Right lobe of liver (tissue), 6 donors: ENCODE measurements around the gene NOP9. TPM values are rescaled to one million over a fixed set of nuclear protein-coding genes. Genes with fewer than 3 reads are reported as not detected.

Experiments
- ATAC-seq, 4 donors: fragments of 200-7000 bp; cut with Tn5 transposase; one replicate each; pipeline ENCODE4 v1.9.1; 2020; ENCODE audit warnings: mild to moderate bottlenecking in 4 of 4, moderate library complexity in 4 of 4
- DNase-seq, 3 donors: peaks; one replicate each; pipeline ENCODE4 v3.0.0-alpha.2; 2020
- H3K27ac ChIP-seq, 3 donors: fragments of 200-600 bp; one replicate each; pipeline ENCODE4 v1.8.0; 2022
- H3K27me3 ChIP-seq, 2 donors: fragments of 200-600 bp; one replicate each; pipeline ENCODE4 v1.8.0; 2022
- H3K36me3 ChIP-seq, 4 donors: fragments of 200-600 bp; sonication (generic) in 1 of 4; one replicate each; pipeline versions ENCODE4 v1.5.1 to v1.8.0; 2017 to 2022; ENCODE audit warnings: control low read depth in 1 of 4
- H3K4me1 ChIP-seq, 4 donors: fragments of 200-600 bp; sonication (generic) in 1 of 4; one replicate each; pipeline versions ENCODE4 v1.5.1 to v1.8.0; 2017 to 2022; ENCODE audit warnings: control low read depth in 1 of 4
- H3K4me3 ChIP-seq, 3 donors: fragments of 200-600 bp; one replicate each; pipeline ENCODE4 v1.8.0; 2022
- H3K9me3 ChIP-seq, 4 donors: fragments of 200-600 bp; sonication (generic) in 1 of 4; one replicate each; pipeline versions ENCODE4 v1.5.1 to v1.8.0; 2017 to 2022; ENCODE audit warnings: control low read depth in 1 of 4
- CTCF ChIP-seq, 4 donors: fragments of 200-600 bp in 3 of 4; fragments of 450-650 bp in 1 of 4; IDR thresholded peaks; one replicate each; pipeline versions ENCODE4 v1.5.1 to v1.8.0; 2016 to 2022; ENCODE audit warnings: antibody characterized with exemption in 4 of 4, mild to moderate bottlenecking in 2 of 4
- POLR2A ChIP-seq: fragments of 450-650 bp; IDR thresholded peaks from one replicate; pipeline ENCODE4 v1.6.1; 2017; ENCODE audit warnings: antibody characterized with exemption, mild to moderate bottlenecking
- WGBS: methylation state at CpG from one replicate; pipeline ENCODE4 v1.1.6; 2018; ENCODE audit warnings: low coverage, low lambda C conversion rate; ENCODE audit not compliant: insufficient coverage; ENCODE audit errors: missing lambda C conversion rate; 5-methylcytosine and 5-hydroxymethylcytosine counted together
- intact Hi-C, 2 donors: fragments of 100-400 bp; cut with DNase I; formaldehyde crosslinking; loops; one replicate each; pipeline versions ENCODE4 v1.11.2 to v1.14.1; 2022
- total RNA-seq, 6 experiments: library from RNA; depleted of rRNA in 2 of 6; stranded (reverse); fragments of >200 nt in 2 of 6; fragmentation: NEBNext Ultra II Directional in 3 of 6; extraction: Animal tissue kit (Norgen Biotek cat#: 25700) in 3 of 6; gene quantifications; one replicate each; pipeline versions ENCODE4 v1.1.0 to v1.2.4, GENCODE V29; 2016 to 2023
- donor health status: DM: no; HTN: yes; CAD: no.
- donor health status: DM: no; HTN: no; CAD: no.
- donor health status: DM: no; HTN: no; CAD: no.
- donor health status: DM: no; HTN: yes; CAD: no.
- donor health status: DM: no; HTN: yes; CAD: no.

Gene NOP9
- total RNA-seq, 6 experiments from 2014 or later = 8.2 to 15.3 (median 11.4) TPM

- WGBS = no CpG with 5 or more reads among the region's 3 CpGs
- DNase-seq (no peak), ATAC-seq (no peak)
- Histone ChIP-seq H3K4me3 (no peak overlapping the region), H3K4me1 (no peaks in the 10 kb centered on the region), H3K27me3 (no peaks in the 10 kb centered on the region), H3K27ac (no peak overlapping the region), H3K9me3 (no peaks in the 10 kb centered on the region), H3K36me3 (no peaks in the 10 kb centered on the region)
- intact Hi-C loops = no loop called here
- TF ChIP-seq POLR2A (no peak), CTCF (IDR thresholded peaks at IDR 0.05) (no peak)
These were observed 16.9 kb upstream of the NOP9 start for GRCh38 chr14:24282736-24283135.

DNA sequence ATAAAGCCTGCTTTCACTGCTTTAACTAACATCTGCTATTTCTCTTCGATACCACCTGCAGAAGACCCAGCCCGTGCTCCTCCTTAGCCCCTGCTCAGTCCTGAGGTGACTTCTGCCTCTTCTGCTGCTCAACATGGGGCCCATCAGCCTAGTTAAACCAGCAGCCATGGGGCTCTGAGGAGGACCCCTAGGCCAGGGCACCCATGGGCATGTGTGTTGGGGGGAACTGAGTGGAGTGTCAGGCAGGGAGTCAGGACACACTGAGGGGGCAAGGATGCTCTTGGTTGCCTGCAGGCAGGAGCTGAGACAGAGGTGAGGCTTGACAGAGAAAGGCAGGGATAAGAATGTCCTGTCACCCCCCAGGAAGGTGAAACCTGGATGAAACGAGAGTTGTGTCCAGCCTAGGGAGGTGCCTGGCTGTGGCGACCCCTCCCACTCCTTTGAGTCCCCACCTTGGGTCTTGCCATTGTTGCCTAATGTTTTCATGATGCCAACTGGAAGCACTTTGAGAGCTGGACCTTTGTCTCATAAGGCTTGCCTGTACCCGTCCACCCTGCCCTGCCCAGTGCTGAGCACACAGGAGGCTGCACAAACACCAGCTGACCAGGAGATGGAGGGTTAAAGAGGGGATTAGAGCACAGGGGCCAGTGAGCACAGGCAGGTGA is 15.7 kb upstream of the NOP9 start:
- ATAC-seq (no peak), DNase-seq (no peak)
- H3K4me3 ChIP-seq = no peak overlapping the region
- no peak for TF ChIP-seq CTCF (IDR thresholded peaks at IDR 0.05)
- TF ChIP-seq POLR2A = no peak
- no peaks in the 10 kb centered on the region for H3K36me3 ChIP-seq
- intact Hi-C loops = no loop called here
- no peaks in the 10 kb centered on the region for H3K27me3 ChIP-seq
- H3K27ac ChIP-seq = no peak overlapping the region
- no peaks in the 10 kb centered on the region for H3K9me3 ChIP-seq
- WGBS = 88% methylated on average over 1 of the region's 5 CpGs
- H3K4me1 ChIP-seq = no peaks in the 10 kb centered on the region

DNA sequence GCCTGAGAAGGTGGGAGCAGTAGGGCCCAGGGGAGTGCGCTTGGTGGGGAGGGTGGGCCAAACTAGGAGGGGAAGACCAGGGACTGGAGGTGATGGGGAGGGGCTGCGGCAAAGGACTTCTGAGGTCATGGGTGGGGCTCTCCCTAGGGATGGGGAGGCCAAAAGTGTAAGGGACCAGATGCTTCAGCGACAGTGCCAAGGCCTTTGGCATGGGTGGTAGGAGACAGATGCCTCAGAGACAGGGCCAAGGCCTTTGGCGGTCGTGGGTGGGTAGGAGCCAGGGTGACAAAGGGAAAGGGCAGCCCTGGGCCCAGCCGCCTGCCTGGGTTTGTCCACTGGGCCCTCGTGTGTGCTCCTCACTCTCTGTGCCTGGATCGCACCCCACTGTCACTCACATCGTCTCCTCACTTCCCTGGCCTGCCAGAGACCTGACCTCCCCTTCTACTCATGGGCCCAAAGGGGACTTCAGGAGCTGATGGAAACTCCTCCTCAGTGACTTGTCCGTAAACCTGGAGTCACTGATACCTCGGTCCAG is 15.1 kb upstream of the NOP9 start:
- DNase-seq = no peak
- intact Hi-C loops = no loop called here
- H3K9me3 ChIP-seq = no peaks in the 10 kb centered on the region
- H3K27ac ChIP-seq = no peak overlapping the region
- H3K36me3 ChIP-seq = peaks cover 0 to 5% (median 2%) of the 10 kb centered on the region in 4 donors
- no peak for ATAC-seq
- TF ChIP-seq POLR2A (no peak), CTCF (IDR thresholded peaks at IDR 0.05) (no peak)
- 92% methylated on average over 2 of the region's 11 CpGs for WGBS
- no peak overlapping the region for H3K4me3 ChIP-seq
- no peaks in the 10 kb centered on the region for H3K4me1 ChIP-seq
- no peaks in the 10 kb centered on the region for H3K27me3 ChIP-seq

- H3K4me3 ChIP-seq = no peak overlapping the region
- no peak for DNase-seq
- no peak for ATAC-seq
- no peaks in the 10 kb centered on the region for H3K27me3 ChIP-seq
- H3K4me1 ChIP-seq = peaks cover 0 to 3% (median 0%) of the 10 kb centered on the region in 4 donors
- intact Hi-C loops = no loop called here
- no peak for TF ChIP-seq POLR2A
- no peak for TF ChIP-seq CTCF (IDR thresholded peaks at IDR 0.05)
- no peak overlapping the region for H3K27ac ChIP-seq
- H3K9me3 ChIP-seq = no peaks in the 10 kb centered on the region
- peaks cover 0 to 12% (median 8%) of the 10 kb centered on the region in 4 donors for H3K36me3 ChIP-seq
- 67% methylated on average over 3 of the region's 4 CpGs for WGBS
These were observed 14.3 kb upstream of the NOP9 start for GRCh38 chr14:24285351-24285750.
